HG02870 (cell line): ENCODE data around the gene DOK7.

ENCODE experiments used
- ATAC-seq: cut with Tn5 transposase; IDR thresholded peaks from one replicate; pipeline ENCODE4 v1.9.1; 2021; ENCODE audit warnings: mild to moderate bottlenecking, moderate library complexity; ENCODE audit not compliant: unreplicated experiment

Gene DOK7

DNA sequence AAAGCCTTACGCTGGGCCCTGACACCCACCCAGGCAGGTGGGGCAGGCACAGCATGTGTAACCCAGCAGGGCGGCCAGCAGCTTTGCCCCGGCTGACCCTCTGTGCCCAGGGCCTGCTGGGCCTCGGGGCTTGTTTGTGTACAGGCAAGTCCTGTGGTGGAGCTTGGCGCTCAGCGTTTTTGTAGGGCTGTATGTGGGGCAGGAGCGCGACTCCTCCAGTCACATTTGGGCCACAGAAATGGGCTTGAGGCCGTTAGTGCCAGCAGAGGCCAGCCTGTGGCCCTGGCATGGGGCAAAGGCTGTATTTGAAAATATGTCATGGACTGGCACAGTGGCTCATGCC, 36.0 kb upstream of the DOK7 start:
- no peak for ATAC-seq

DNA sequence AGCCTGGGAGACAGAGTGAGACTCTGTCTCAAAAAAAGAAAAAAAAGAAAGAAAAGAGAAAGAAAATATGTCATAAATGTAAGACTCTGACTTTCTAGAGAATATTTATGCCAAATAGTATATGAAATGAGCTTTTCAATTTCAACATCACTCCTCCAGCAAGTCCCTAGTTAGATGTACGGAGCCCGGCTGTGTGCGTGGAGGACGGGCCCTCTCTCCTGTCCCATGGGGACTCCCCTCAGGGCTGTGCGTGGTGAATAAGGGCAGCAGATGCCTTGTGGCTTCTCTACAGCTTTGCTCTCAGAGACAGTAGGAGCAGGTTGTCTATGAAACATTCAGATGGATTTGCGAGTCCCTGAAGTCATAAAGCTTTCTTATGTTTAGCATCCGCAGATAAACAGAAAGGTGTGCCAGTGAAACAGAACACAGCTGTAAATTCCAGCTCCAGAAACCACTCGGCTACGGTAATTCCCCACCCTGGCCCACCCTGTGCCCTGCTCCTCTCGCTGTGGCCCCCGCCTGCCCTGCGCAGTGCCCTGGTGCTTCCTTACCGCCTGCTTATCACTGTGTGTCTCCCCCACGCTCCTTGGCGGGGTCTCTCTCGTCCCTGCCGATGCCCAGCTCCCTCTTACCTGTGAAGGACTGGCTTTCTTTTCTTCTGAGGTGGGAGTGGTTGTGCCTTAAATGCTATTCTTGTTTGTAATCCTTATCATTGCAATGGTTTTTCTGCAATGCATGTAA, 35.2 kb upstream of the DOK7 start:
- no peak for ATAC-seq

DNA sequence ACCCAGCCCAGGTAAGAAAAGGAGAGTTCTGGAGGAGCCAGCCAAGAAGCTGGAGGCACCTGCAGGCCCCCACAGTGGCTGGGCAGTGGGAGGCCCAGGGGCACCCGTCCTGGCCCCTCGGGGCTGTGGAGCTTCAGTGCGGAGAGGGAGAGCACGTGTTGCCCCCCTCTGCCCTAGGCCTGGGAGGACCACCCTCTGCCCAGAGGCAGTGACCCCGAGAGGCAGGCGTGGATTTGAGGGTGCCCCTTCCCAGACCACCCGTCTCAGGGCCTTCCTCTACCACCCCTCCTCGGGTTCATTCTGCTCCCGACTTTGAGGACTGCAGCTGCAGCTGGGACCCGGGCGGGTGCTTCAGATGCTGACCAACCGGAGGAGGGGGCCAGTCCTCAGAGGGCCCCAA, 33.5 kb upstream of the DOK7 start:
- no peak for ATAC-seq

DNA sequence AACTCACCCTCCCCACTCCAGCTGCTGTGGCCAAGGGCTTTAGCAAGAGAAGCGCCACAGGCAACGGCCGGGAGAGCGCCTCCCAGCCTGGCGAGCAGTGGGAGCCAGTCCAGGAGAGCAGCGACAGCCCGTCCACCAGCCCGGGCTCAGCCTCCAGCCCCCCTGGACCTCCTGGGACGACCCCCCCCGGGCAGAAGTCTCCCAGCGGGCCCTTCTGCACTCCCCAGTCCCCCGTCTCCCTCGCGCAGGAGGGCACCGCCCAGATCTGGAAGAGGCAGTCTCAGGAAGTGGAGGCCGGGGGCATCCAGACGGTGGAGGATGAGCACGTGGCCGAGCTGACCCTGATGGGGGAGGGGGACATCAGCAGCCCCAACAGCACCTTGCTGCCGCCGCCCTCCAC, 32.6 kb upstream of the DOK7 start:
- ATAC-seq: no peak

DNA sequence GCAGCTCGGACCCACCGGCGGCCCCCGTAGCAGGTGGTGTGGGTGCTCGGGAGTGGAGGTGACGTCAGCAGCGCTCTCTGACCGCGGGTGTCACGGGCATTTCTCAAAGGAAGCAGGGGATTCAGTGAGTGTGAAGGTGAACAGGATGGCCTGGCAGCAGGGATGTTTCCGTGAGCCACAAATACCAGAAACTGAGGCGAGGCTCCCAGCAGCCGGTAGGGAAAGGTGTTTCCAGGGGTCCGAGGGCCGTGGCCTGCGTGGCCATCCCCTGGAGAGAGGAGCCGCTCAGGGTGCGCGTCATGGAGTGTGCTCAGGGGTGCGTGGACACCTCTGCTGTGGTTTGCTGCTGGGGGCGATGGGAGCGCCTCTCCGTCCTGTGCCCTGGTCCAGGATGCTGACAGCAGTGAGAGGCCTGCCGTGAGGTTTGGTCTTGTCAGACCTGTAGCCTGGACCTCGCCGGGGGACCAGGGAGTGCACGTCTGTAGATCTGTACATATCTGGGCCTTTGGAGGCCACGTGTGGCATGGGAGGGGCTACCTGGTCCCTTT, 31.6 kb upstream of the DOK7 start:
- no peak for ATAC-seq

DNA sequence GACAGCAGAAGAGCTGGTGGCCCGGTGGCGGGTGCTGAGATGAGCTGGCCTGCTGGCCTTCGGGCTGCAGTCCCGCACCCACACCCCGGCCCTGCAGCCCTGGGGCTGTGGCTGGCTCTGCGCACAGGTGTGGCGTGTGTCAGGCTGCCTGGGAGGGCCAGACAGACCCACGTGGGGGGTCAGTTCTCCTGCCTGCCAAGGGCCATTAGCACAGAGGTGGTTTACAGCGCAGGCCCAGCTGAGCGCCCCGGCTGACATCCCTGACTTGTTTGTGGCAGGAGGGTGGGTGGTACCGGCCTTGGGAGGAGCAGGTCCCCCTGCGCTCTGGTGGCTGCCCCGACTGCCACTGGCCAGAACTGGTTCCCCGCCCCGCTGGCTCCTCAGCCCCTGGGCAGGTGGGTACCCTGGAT, 30.7 kb upstream of the DOK7 start:
- no peak for ATAC-seq

DNA sequence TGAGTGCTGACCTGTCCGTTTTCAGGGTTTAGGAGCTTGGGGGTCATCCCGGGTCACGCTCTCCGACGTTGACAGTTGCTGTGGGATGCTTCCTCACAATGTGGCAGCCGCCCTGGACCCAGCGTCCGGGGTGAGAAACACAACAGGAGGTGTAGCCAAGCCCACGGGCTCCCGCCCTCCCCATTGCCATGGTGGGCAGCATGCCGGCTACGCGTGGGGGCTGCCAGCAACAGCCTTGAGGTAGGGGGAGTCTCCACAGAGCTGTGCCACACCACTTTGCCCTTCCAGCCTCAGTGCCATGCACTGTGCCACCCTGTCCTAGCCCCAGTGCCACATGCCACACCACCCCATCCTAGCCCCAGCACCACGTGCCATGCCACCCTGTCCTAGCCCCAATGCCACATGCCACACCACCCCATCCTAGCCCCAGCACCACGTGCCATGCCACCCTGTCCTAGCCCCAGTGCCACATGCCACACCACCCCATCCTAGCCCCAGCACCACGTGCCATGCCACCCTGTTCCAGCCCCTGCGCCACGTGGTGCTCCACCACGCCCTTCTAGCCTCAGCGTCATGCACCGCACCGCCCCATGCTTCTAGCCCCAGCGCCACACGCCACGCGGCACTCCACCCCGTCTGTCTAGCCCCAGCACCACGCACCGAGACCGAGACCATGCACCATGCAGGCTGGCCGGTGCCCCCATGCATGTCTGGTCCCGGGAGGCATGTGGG, 29.8 kb upstream of the DOK7 start:
- no peak for ATAC-seq

DNA sequence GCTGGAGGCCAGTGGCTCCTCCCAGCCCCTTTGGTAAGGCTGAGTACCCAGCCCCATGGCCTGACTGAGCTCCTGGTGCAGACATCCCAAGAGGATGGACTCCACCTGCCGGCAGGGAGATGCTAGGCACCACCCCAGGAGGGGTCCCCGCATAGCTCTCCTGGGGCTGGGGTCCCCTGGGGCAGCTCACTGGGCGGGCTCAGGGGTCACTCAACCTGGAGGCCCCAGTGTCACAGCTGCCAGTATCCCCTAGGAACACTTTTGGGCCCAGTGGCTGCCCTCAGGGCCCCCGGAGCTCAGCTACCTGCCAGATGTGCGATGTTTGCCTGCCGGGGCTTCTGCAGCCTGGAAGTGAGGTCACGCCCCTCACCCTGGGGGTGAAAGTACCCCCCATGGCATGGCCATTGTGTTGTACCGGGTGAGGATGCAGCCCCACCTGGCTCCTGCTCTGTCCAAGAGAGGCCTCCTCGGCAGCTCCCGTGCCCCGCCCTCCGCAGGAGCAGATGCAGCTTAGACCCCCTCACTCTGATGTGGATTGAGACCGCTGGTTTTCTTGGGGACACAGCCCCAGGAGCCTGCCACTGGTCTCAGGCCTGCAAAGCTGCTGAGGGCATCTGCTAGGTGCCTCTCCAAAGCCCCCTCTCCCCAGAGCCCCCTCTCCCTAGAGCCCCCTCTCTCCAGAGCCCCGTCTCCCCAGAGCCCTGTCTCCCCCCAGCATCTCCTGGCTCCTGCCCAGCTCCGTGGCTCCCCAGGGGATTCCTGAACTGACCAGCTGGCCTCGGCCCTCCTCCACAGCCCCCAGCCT, 28.0 kb upstream of the DOK7 start:
- no peak for ATAC-seq

DNA sequence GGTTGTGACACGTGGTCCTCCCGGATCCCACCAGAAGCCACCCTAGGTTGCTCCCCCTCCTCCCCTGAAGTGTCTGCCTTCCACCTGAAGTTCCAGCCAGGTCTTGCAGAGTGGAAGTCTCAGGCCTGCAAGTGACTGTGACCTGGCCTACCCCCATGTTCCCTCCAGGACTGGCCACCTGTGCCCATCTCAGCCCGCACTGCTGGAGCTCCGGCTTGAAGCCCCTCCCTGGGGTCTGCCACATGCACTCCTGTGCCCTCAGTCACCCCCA, 27.5 kb upstream of the DOK7 start:
- ATAC-seq: no peak

DNA sequence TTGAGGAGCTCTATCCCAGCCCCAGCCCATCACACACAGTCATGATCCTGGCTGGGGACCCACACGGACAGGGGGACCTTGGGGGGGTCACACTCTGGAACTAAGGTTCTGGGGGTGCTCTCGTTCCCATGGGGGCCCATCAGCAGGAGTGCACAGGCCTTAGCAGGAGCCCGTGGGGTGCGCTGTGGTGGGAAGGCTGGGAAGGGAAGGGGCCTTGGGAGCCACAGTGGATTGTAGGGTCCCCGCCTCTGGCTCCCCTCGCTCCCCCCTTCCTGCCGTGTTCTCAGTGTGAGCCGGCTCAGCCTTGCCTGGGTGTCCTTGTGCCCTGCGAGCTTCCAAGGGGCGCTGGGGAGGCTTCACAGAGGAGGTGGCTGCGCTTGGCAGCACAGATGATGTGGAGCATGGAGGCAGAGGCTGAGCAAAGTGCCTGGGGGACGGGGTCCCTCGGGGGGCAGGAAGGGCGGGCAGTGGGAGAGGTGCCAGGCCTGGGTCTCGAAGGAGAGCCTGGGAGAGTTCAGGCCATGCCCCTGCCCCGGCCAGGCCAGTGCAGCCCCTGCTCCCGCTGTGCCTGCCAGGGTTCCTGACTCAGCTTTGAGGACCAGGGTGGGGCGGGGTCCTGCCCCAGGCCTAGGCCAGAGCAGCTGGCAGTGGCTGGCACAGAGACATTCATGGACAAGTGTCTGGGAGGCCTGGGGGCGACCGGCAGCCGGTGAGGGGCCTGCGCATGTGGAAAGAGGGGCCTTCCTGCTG, 26.9 kb upstream of the DOK7 start:
- ATAC-seq: no peak

DNA sequence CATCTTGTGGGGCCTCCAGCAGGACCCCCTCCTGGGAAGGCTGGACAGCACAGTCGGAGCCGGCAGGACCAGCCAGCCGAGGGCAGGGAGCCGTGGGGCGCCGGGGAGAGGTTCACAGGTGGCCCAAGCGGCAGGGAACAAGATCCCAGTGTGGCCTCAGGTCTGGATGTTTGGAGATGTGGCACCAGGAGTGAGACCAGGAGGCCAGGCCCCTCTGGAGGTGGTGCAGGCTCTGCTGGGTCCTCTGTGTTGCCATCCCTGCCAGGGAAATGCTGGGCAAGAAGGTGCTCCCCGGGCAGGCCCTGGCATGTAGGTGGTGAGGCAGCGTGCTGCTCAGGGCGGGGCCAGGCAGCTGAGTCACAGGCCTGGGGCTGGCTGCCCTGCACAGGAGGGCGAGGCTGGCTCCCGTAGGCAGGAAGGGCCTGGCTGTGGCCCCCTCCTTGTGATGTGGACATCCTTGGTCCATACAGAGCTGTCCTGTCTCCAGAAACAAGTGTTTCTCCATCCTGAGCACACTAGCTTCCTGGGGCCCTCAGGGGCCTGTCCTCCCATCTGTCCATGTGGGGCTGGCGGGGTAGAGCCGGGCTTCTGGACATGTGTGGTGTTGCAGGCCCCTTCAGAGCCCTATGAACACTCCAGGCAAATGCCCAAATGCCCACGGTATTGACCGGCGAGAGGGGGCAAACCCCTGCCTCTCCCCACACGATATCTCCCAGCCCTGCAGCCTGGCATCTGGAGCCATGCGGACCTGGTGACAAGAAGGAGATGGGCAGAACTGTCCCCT, 26.1 kb upstream of the DOK7 start:
- ATAC-seq: no peak

DNA sequence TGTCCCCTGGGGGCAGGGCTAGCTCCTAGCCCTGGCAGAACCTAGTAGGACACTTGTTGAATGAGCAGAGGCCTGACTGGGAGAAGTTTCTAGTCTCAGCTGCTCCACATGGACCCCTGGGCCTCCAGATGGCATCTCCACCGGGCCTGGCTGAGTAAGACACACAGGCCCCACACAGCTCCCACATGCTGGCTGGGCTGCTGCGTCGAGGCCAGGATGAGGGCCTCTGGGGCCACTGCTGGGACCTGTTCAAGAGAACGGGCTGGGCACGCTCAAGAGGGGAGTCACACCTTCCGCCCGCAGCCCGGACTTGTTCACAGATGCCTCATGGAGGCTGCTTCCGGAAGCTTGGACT, 25.5 kb upstream of the DOK7 start:
- no peak for ATAC-seq

DNA sequence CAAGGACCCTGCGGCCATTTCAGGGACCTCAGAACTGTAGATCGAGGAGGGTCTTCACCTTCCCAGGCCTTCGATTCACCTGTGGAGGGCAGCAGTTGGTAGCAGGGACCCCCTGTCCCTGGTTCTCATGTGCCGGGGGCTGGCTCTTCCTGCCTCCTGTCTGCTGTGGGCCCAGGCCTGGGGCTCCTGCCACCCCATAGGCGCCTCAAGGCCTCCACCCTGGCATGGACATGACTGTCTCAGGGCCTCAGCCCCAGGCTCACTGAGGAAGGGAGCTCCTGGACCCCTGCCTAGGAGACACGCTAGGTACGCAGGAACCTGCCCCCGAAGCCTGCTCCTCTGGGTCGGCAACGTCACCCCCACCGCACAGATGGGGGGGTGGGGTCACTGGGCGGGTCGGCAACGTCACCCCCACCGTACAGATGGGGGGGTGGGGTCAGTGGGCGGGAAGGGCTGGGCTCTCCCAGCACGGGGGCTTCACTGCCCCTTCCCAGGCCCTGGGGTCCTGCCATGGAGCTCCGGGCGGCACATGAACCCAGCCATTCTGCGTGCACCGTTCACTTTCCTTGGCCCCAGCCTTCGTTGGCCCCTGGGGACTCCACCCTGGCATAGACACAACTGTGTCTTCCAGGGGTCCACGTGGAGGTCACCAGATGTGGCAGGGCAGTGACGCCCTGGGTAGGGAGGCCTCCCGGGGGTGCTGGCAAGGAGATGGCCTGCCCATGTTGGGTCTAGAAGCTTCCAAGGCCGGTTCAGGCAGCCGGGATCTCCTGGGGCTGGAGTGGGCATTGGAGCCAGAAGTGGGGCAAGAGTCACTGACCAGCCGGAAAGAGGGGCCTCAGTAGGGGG, 24.9 kb upstream of the DOK7 start:
- ATAC-seq: no peak

DNA sequence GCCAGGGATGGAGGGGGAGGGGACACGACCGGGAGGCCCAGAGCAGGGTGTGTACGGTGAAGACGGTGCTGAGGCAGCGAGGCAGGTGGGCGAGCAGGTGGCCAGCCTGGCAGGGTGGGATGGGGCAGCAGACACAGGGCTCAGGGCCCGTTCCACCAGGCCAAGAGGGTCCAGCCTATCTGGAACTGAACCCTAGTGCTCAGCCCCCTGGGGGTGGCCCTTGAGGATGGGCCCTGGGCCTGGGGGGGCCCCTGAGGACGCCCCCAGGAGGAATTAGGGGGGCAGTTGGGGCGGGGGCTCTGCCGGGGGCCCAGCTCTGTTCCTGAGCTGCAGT, 24.3 kb upstream of the DOK7 start:
- no peak for ATAC-seq

DNA sequence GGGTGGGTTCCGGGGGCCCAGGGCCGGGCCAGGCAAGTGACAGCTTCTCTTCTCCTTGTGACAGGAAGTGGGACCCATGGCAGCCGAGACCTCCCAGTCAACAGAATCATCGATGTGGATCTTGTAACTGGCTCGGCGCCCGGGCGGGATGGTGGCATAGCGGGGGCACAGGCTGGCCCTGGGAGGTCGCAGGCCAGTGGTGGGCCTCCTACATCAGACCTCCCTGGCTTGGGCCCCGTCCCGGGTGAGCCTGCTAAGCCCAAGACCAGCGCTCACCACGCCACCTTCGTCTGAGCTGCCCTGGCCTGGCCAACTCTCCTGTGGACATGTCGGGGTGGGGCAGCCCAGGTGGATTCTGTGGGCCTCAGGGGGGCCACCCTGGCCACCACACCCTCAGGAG, 23.7 kb upstream of the DOK7 start:
- no peak for ATAC-seq

DNA sequence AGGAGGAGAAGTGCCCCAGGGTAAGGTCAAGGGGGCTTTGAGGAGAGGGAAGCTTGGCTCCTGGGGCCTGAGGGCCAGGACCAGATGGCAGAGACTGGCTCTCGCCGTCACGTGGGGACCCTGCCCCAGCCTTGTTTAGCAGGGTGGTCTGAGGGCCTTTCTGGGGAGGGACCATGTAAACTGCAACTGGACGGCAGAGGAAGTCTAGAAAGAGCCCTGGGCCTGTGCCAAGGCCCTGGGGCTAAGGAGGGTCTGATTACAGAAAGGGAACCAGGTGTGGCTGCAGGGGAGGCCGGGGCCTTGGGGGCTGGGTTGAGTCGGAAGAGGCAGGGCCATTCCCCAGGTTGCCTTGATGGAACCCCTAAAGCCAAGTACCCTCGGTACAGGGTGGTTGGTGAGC, 23.1 kb upstream of the DOK7 start:
- ATAC-seq: no peak

DNA sequence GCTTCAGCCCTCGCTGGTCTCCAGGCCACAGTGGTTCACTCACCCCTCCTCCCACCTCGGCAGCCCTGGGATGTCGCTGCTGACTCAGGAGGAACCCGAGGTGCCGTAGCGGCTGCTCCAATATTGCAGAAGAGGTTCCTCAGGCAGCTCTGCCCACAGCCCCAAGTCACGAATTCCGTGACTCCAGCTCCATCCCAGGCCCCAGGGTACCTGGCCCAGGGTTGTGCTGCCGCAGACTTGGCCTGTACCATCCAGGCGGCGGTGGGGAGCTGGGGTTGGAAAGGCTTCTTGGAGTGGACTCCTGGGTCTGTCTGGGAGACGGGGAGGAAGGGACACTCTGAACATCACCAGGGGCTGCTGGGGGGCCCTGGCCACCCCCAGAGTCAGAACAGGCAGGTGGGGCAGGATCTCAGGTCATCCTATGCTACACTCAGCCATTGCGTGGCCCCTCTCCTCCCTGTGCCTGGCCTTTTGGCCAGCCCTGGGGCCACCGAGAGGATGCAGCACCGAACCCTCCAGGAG, 22.1 kb upstream of the DOK7 start:
- ATAC-seq: no peak

DNA sequence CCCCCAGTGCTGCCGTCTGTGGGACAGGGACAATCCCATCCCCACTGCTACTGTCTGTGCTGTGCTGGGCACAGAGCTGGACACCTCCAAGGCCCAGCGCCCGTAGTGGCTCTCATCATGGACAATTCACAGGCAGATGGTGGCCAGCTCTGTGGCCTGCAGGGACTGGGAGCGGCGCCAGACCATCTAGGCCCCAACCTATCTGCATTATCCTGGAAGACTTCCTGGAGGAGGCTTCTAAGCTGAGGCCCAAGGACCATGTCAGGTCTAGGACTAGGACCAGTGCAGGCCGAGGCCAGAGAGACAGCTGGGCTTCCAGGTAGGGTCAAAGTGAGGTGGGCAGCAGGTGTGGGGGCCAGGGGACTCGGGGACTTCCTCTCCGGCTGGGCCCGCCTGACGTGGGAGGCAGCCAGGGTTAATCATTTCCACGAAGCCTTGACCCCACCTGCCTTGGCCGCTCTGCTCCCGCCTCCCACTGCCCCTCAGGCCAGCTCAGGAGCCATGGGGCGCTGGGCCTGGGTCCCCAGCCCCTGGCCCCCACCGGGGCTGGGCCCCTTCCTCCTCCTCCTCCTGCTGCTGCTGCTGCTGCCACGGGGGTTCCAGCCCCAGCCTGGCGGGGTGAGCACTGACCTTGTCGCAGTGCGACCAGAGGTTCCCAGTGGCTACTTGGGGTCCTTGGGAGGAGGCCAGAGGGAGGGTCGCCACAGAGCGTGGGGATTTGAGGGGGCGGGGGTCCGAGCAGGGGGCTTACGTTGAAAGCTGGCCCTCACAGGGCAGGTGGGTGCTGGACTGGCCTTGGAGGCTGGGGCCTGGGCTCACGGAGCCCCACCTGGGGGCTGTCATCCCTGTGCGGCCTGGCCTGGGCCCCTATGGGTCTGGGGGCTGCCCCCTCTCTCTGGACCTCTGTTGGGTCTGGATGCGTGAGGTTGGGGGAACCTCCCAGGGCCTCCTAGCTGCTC, 21.3 kb upstream of the DOK7 start, which contains the start of gene HGFAC:
Gene HGFAC (plus strand): TSS at position 468 of the 959 bp plus-strand sequence. CDS start 34 bp downstream, at position 502.
- no peak for ATAC-seq
